Gastrocnemius medialis (tissue), 4 donors: ENCODE data around the gene POLA1.

Experiments used
- POLR2A ChIP-seq, 2 donors: fragments of 450-650 bp; IDR thresholded peaks; one replicate each; pipeline ENCODE4 v1.6.1; 2017; ENCODE audit warnings: antibody characterized with exemption in 2 of 2, mild to moderate bottlenecking in 2 of 2, moderate library complexity in 2 of 2
- TF ChIP-seq, protein P1 (sequence below), 5 experiments: fragments of 450-650 bp in 3 of 5; fragments of 200-600 bp in 2 of 5; sonication (generic) in 2 of 5; IDR thresholded peaks in 4 of 5; conservative IDR thresholded peaks in 1 of 5; 1 replicate in 4 of 5; 2 replicates in 1 of 5; pipeline ENCODE4 v1.5.1; 2016 to 2019; ENCODE audit warnings: antibody characterized with exemption in 5 of 5, mild to moderate bottlenecking in 3 of 5, moderate library complexity in 3 of 5

DNA sequence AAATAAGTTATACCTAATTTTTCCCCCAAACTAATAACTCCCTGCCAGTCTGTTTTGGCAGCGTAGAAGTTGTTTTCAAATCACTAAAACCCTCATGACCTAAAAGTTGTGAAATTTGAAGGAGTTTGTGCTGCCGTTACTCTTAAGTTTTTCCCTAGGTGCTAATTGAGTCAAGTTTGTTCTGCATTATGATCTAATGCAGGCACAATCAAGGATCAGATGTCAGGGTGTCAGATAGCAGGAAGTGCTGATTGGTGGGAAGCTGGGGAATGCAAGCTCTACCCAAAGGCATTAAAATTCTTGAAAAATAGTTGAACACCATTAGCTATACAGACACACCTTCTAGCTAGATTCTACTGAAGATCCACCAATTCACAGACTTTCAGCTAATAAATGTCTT lies 270.1 kb downstream of the POLA1 start:
- TF ChIP-seq, protein P1, sequence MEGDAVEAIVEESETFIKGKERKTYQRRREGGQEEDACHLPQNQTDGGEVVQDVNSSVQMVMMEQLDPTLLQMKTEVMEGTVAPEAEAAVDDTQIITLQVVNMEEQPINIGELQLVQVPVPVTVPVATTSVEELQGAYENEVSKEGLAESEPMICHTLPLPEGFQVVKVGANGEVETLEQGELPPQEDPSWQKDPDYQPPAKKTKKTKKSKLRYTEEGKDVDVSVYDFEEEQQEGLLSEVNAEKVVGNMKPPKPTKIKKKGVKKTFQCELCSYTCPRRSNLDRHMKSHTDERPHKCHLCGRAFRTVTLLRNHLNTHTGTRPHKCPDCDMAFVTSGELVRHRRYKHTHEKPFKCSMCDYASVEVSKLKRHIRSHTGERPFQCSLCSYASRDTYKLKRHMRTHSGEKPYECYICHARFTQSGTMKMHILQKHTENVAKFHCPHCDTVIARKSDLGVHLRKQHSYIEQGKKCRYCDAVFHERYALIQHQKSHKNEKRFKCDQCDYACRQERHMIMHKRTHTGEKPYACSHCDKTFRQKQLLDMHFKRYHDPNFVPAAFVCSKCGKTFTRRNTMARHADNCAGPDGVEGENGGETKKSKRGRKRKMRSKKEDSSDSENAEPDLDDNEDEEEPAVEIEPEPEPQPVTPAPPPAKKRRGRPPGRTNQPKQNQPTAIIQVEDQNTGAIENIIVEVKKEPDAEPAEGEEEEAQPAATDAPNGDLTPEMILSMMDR (IDR thresholded peaks at IDR 0.05 in 4 of 5, conservative IDR thresholded peaks at IDR 0.05 in 1 of 5): no peak
- TF ChIP-seq POLR2A (IDR thresholded peaks at IDR 0.05): no peak
